ENCODE measurements around the gene CLCN7. TPM values are rescaled to one million over a fixed set of nuclear protein-coding genes. Genes with fewer than 3 reads are reported as not detected.

CLCN7 gene
- total RNA-seq, 6 experiments from 2014 or later, result 47.5 to 62.6 (median 51.3) TPM

- H3K27me3 Mint-ChIP-seq (ENCODE audit: insufficient read depth), result no peaks in the 10 kb centered on the region; the same call in none of the 2 replicates
- H3K36me3 Mint-ChIP-seq (ENCODE audit: low read depth), result no peaks in the 10 kb centered on the region
- DNase-seq, result no peak
- peaks cover 7% of the 10 kb centered on the region; the same call in 1 of the 2 replicates for H3K4me1 Mint-ChIP-seq (ENCODE audit: low read depth)
- no peaks in the 10 kb centered on the region for H3K9me3 Mint-ChIP-seq
- H3K27ac Mint-ChIP-seq, result peak overlapping the region; percentile 53; the same call in 1 of the 2 replicates
- H3K4me3 Mint-ChIP-seq, result peak overlapping the region; percentile 81
- peak; percentile 87 for TF ChIP-seq CTCF (IDR thresholded peaks at IDR 0.05)
Measured at GRCh38 chr16:1413684-1414531, 60.9 kb downstream of the CLCN7 start.

- Mint-ChIP-seq H3K27ac (no peak overlapping the region), H3K4me1 (ENCODE audit: low read depth) (peaks cover 7% of the 10 kb centered on the region; the same call in 1 of the 2 replicates), H3K4me3 (no peak overlapping the region), H3K36me3 (ENCODE audit: low read depth) (no peaks in the 10 kb centered on the region), H3K9me3 (no peaks in the 10 kb centered on the region), H3K27me3 (ENCODE audit: insufficient read depth) (no peaks in the 10 kb centered on the region; the same call in none of the 2 replicates)
- TF ChIP-seq CTCF (IDR thresholded peaks at IDR 0.05), result no peak
- DNase-seq, result no peak
Measured at GRCh38 chr16:1412847-1413246, 62.0 kb downstream of the CLCN7 start.

- Mint-ChIP-seq H3K36me3 (ENCODE audit: low read depth) (no peaks in the 10 kb centered on the region), H3K27ac (peak overlapping the region; percentile 21; the same call in 1 of the 2 replicates), H3K4me3 (peak overlapping the region; percentile 89), H3K9me3 (no peaks in the 10 kb centered on the region), H3K27me3 (ENCODE audit: insufficient read depth) (no peaks in the 10 kb centered on the region; the same call in 1 of the 2 replicates), H3K4me1 (ENCODE audit: low read depth) (no peaks in the 10 kb centered on the region)
- DNase-seq, result peak; percentile 82
- TF ChIP-seq CTCF (IDR thresholded peaks at IDR 0.05), result no peak
Measured at GRCh38 chr16:1408171-1408837, 66.5 kb downstream of the CLCN7 start.

GRCh38 chr16:1407753-1408152 is 67.1 kb downstream of the CLCN7 start:
- H3K27me3 Mint-ChIP-seq (ENCODE audit: insufficient read depth), result no peaks in the 10 kb centered on the region; the same call in 1 of the 2 replicates
- H3K27ac Mint-ChIP-seq, result peak overlapping the region; percentile 84
- H3K4me1 Mint-ChIP-seq (ENCODE audit: low read depth), result no peaks in the 10 kb centered on the region
- H3K4me3 Mint-ChIP-seq, result peak overlapping the region; percentile 89
- no peak for DNase-seq
- no peak for TF ChIP-seq CTCF (IDR thresholded peaks at IDR 0.05)
- no peaks in the 10 kb centered on the region for H3K9me3 Mint-ChIP-seq
- no peaks in the 10 kb centered on the region for H3K36me3 Mint-ChIP-seq (ENCODE audit: low read depth)

- TF ChIP-seq CTCF (IDR thresholded peaks at IDR 0.05), result no peak
- no peaks in the 10 kb centered on the region for H3K27me3 Mint-ChIP-seq (ENCODE audit: insufficient read depth)
- no peaks in the 10 kb centered on the region for H3K36me3 Mint-ChIP-seq (ENCODE audit: low read depth)
- H3K9me3 Mint-ChIP-seq, result no peaks in the 10 kb centered on the region
- no peaks in the 10 kb centered on the region for H3K4me1 Mint-ChIP-seq (ENCODE audit: low read depth)
- DNase-seq, result no peak
- H3K4me3 Mint-ChIP-seq, result no peak overlapping the region
- H3K27ac Mint-ChIP-seq, result no peak overlapping the region
Measured at GRCh38 chr16:1403733-1404132, 71.1 kb downstream of the CLCN7 start.

All from HFFc6 (cell line).